Activated B cell treated with CpG ODN at 0.5 μM for 24 hours (primary cell): ENCODE data around the gene SEC61A2. TPM values are rescaled to one million over a fixed set of nuclear protein-coding genes. Genes with fewer than 3 reads are reported as not detected.

ENCODE experiments used
- ATAC-seq: fragments of 200-7000 bp; cut with Tn5 transposase; one replicate; pipeline ENCODE4 v1.10.0; 2021; ENCODE audit warnings: low read depth, mild to moderate bottlenecking, moderate library complexity
- CTCF ChIA-PET: fragments of 350-600 bp; sonication (Branson Sonifier 250); formaldehyde crosslinking; loops from one replicate; lab custom pipeline; 2021; ENCODE audit warnings: antibody characterized with exemption; lab: Charles Lee
- POLR2A ChIA-PET: fragments of 350-600 bp; sonication (Branson Sonifier 250); formaldehyde crosslinking; loops from one replicate; lab custom pipeline; 2021; ENCODE audit warnings: antibody characterized with exemption; lab: Charles Lee
- DNase-seq: peaks from one replicate; pipeline ENCODE4 v3.0.0; 2022
- H3K27ac Mint-ChIP-seq: one replicate; pipeline ENCODE4 v1.8.0; 2020; ENCODE audit warnings: mixed read lengths
- H3K27me3 Mint-ChIP-seq: one replicate; pipeline ENCODE4 v1.8.0; 2021; ENCODE audit warnings: mixed read lengths
- H3K36me3 Mint-ChIP-seq: one replicate; pipeline ENCODE4 v1.8.0; 2021; ENCODE audit warnings: low read depth, mixed read lengths
- H3K4me1 Mint-ChIP-seq: one replicate; pipeline ENCODE4 v1.8.0; 2021; ENCODE audit warnings: mixed read lengths
- H3K4me3 Mint-ChIP-seq: one replicate; pipeline ENCODE4 v1.8.0; 2020; ENCODE audit warnings: mild to moderate bottlenecking, mixed read lengths
- H3K9me3 Mint-ChIP-seq: one replicate; pipeline ENCODE4 v1.8.0; 2020; ENCODE audit warnings: mixed read lengths
- CTCF ChIP-seq: fragments of 200-600 bp; IDR thresholded peaks from one replicate; pipeline ENCODE4 v1.8.0; 2022; ENCODE audit warnings: antibody characterized with exemption, mild to moderate bottlenecking
- intact Hi-C: fragments of 100-400 bp; cut with micrococcal nuclease; formaldehyde crosslinking; loops from one replicate; pipeline ENCODE4 v1.15.1; 2024
- total RNA-seq: library from RNA; stranded (reverse); gene quantifications from 2 replicates; pipeline ENCODE4 v1.2.3, GENCODE V29; 2022

The SEC61A2 gene
- total RNA-seq, 1 donor from 2014 or later, result 20.8 TPM

- POLR2A ChIA-PET, result no interaction called here
- Mint-ChIP-seq H3K4me3 (no peak overlapping the region), H3K27me3 (no peaks in the 10 kb centered on the region), H3K4me1 (peaks cover 15% of the 10 kb centered on the region), H3K36me3 (peaks cover 81% of the 10 kb centered on the region), H3K27ac (no peak overlapping the region), H3K9me3 (no peaks in the 10 kb centered on the region)
- no peak for TF ChIP-seq CTCF
- no peak for ATAC-seq
- no peak for DNase-seq
- CTCF ChIA-PET, result no interaction called here
- intact Hi-C loops, result no loop called here
These were observed 77.6 kb downstream of the SEC61A2 start for GRCh38 chr10:12207114-12207513.

- TF ChIP-seq CTCF, result no peak
- H3K27ac Mint-ChIP-seq, result no peak overlapping the region
- H3K36me3 Mint-ChIP-seq, result peaks cover 81% of the 10 kb centered on the region
- H3K4me3 Mint-ChIP-seq, result no peak overlapping the region
- intact Hi-C loops, result no loop called here
- ChIA-PET POLR2A (no interaction called here), CTCF (no interaction called here)
- no peaks in the 10 kb centered on the region for H3K9me3 Mint-ChIP-seq
- ATAC-seq (no peak), DNase-seq (no peak)
- H3K4me1 Mint-ChIP-seq, result peaks cover 18% of the 10 kb centered on the region
- no peaks in the 10 kb centered on the region for H3K27me3 Mint-ChIP-seq
These were observed 79.0 kb downstream of the SEC61A2 start for GRCh38 chr10:12208460-12208859.

GRCh38 chr10:12212454-12212853 lies 83.0 kb downstream of the SEC61A2 start:
- Mint-ChIP-seq H3K27me3 (no peaks in the 10 kb centered on the region), H3K27ac (no peak overlapping the region), H3K4me3 (no peak overlapping the region), H3K36me3 (peaks cover 72% of the 10 kb centered on the region), H3K9me3 (no peaks in the 10 kb centered on the region), H3K4me1 (peaks cover 30% of the 10 kb centered on the region)
- intact Hi-C loops, result loop anchor here (5.0 kb wide), 1 partner anchor 885 kb away; no protein-coding TSS in a partner anchor
- TF ChIP-seq CTCF, result no peak
- POLR2A ChIA-PET, result interaction anchor here (0.6 kb wide), 1 partner anchor 1000 kb away, joined by 8 read pairs; no protein-coding TSS in a partner anchor
- ATAC-seq (no peak), DNase-seq (no peak)
- CTCF ChIA-PET, result interaction anchor here (1.2 to 7.2 kb wide), 3 partner anchors 17 to 444 kb away, joined by 3 to 72 read pairs (median 4); partner anchors contain the start of genes CDC123 and NUDT5

- Mint-ChIP-seq H3K27ac (no peak overlapping the region), H3K4me1 (peaks cover 25% of the 10 kb centered on the region), H3K9me3 (no peaks in the 10 kb centered on the region), H3K36me3 (peaks cover 68% of the 10 kb centered on the region), H3K4me3 (no peak overlapping the region), H3K27me3 (no peaks in the 10 kb centered on the region)
- DNase-seq (no peak), ATAC-seq (no peak)
- POLR2A ChIA-PET, result no interaction called here
- CTCF ChIA-PET, result interaction anchor here (1.0 to 7.2 kb wide), 11 partner anchors 11 to 688 kb away, joined by 3 to 72 read pairs (median 7); partner anchors contain the start of genes CDC123 and NUDT5
- TF ChIP-seq CTCF, result no peak
- intact Hi-C loops, result loop anchor here (1.0 to 5.0 kb wide), 4 partner anchors 18 to 884 kb away; partner anchors contain the start of gene NUDT5
These were observed 84.1 kb downstream of the SEC61A2 start for GRCh38 chr10:12213621-12214020.

GRCh38 chr10:12214093-12214492 lies 84.6 kb downstream of the SEC61A2 start:
- no peak for TF ChIP-seq CTCF
- ChIA-PET POLR2A (no interaction called here), CTCF (interaction anchor here (0.9 to 7.2 kb wide), 17 partner anchors 10 to 688 kb away, joined by 3 to 72 read pairs (median 4); partner anchors contain the start of genes CDC123 and NUDT5)
- peaks cover 20% of the 10 kb centered on the region for H3K4me1 Mint-ChIP-seq
- DNase-seq (no peak), ATAC-seq (no peak)
- no peaks in the 10 kb centered on the region for H3K27me3 Mint-ChIP-seq
- H3K36me3 Mint-ChIP-seq, result peaks cover 68% of the 10 kb centered on the region
- H3K4me3 Mint-ChIP-seq, result no peak overlapping the region
- peak overlapping the region; percentile 88 for H3K27ac Mint-ChIP-seq
- intact Hi-C loops, result loop anchor here (1.0 to 5.0 kb wide), 4 partner anchors 19 to 883 kb away; partner anchors contain the start of gene NUDT5
- no peaks in the 10 kb centered on the region for H3K9me3 Mint-ChIP-seq
